Ishikawa (cell line): Measurements from ENCODE around the gene KIAA1671.

Experiments
- CEBPB ChIP-seq: IDR thresholded peaks from 2 replicates; pipeline ENCODE4 v1.6.1; 2012
- CREB1 ChIP-seq: IDR thresholded peaks from 2 replicates; pipeline ENCODE4 v1.6.1; 2012; ENCODE audit warnings: low read depth
- EGR1 ChIP-seq: IDR thresholded peaks from 2 replicates; pipeline ENCODE4 v1.6.1; 2012
- EP300 ChIP-seq: IDR thresholded peaks from 2 replicates; pipeline ENCODE4 v1.6.1; 2012; ENCODE audit warnings: borderline replicate concordance
- FOXM1 ChIP-seq: IDR thresholded peaks from 2 replicates; pipeline ENCODE4 v1.6.1; 2012; ENCODE audit warnings: low read depth, borderline replicate concordance
- MAX ChIP-seq: IDR thresholded peaks from 2 replicates; pipeline ENCODE4 v1.6.1; 2012
- NFIC ChIP-seq: IDR thresholded peaks from 2 replicates; pipeline ENCODE4 v1.6.1; 2012
- RAD21 ChIP-seq: IDR thresholded peaks from 2 replicates; pipeline ENCODE4 v1.6.1; 2012; ENCODE audit warnings: low read depth
- REST ChIP-seq: IDR thresholded peaks from 2 replicates; pipeline ENCODE4 v1.6.1; 2012; ENCODE audit warnings: low read depth, mild to moderate bottlenecking
- TAF1 ChIP-seq: IDR thresholded peaks from 2 replicates; pipeline ENCODE4 v1.6.1; 2012; ENCODE audit warnings: low read depth, mild to moderate bottlenecking
- TCF12 ChIP-seq: IDR thresholded peaks from 2 replicates; pipeline ENCODE4 v1.6.1; 2012; ENCODE audit warnings: low read depth
- TEAD4 ChIP-seq: IDR thresholded peaks from 2 replicates; pipeline ENCODE4 v1.6.1; 2012
- YY1 ChIP-seq: IDR thresholded peaks from 2 replicates; pipeline ENCODE4 v1.6.1; 2012; ENCODE audit warnings: low read depth
- ZBTB7A ChIP-seq: IDR thresholded peaks from 2 replicates; pipeline ENCODE4 v1.6.1; 2012; ENCODE audit warnings: low read depth
- TF ChIP-seq, protein P1 (sequence below): IDR thresholded peaks from 2 replicates; pipeline ENCODE4 v1.6.1; 2012

Gene KIAA1671

DNA sequence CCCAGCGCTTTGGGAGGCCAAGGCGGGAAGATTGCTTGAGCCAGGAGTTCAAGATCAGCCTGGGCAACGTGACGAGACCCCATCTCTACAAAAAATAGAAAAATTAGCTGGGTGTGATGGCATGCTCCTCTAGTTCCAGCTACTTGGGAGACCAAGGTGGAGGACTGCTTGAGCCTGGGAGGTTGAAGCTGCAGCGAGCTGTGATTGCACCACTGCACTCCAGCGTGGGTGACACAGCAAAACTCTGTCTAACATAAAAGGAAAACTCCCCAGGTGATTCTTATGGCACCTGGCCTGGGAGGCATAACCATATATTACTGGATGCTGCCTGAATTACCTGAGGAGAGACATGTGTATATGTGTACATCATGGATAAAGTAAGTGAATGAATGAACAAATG lies 29.1 kb downstream of the KIAA1671 start:
- no peak for TF ChIP-seq EP300
- no peak for TF ChIP-seq ZBTB7A
- TF ChIP-seq RAD21, result no peak
- 0 out of 2 replicates have a peak, but pooled peaks have one; percentile 12 for TF ChIP-seq NFIC
- TF ChIP-seq CEBPB, result 0 out of 2 replicates have a peak, but pooled peaks have one; percentile 44

- TF ChIP-seq REST (no peak), TAF1 (no peak), EGR1 (no peak), YY1 (no peak), ZBTB7A (no peak), NFIC (no peak), TEAD4 (no peak), CEBPB (no peak), EP300 (no peak), CREB1 (no peak)
- TF ChIP-seq, protein P1, sequence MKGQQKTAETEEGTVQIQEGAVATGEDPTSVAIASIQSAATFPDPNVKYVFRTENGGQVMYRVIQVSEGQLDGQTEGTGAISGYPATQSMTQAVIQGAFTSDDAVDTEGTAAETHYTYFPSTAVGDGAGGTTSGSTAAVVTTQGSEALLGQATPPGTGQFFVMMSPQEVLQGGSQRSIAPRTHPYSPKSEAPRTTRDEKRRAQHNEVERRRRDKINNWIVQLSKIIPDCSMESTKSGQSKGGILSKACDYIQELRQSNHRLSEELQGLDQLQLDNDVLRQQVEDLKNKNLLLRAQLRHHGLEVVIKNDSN, result no peak
Measured at GRCh38 chr22:24982301-24983056, 30.0 kb downstream of the KIAA1671 start.

DNA sequence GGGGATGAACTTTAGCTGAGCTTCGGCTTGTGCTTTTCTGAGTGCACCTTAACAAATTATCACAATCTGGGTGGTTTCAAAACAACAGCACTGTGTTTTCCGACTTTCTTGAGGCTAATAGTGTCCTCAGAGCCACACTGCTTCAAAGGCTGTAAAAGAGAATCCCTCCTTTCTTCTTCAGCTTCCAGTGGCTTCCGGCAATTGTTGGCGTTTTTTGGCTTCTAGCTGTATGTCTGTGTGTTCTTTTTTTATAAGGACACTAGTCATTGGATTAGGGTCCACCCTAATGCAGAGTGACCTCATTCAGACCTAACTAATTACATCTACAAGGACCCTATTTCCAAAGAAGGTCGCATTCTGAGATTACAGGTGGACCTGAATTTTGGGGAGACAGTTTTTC lies 30.6 kb downstream of the KIAA1671 start:
- TF ChIP-seq TEAD4, result no peak
- no peak for TF ChIP-seq ZBTB7A
- no peak for TF ChIP-seq NFIC
- TF ChIP-seq EP300, result no peak
- no peak for TF ChIP-seq TCF12
- TF ChIP-seq EGR1, result no peak
- no peak for TF ChIP-seq CEBPB
- no peak for TF ChIP-seq TAF1
- TF ChIP-seq FOXM1, result no peak
- no peak for TF ChIP-seq MAX
- no peak for TF ChIP-seq CREB1
- TF ChIP-seq, protein P1, result no peak
- no peak for TF ChIP-seq REST
- no peak for TF ChIP-seq YY1
- no peak for TF ChIP-seq RAD21

GRCh38 chr22:24984122-24984521 lies 31.6 kb downstream of the KIAA1671 start:
- no peak for TF ChIP-seq TCF12
- no peak for TF ChIP-seq CEBPB
- no peak for TF ChIP-seq FOXM1
- no peak for TF ChIP-seq YY1
- no peak for TF ChIP-seq TAF1
- TF ChIP-seq CREB1, result no peak
- no peak for TF ChIP-seq MAX
- no peak for TF ChIP-seq RAD21
- TF ChIP-seq, protein P1, result no peak
- no peak for TF ChIP-seq NFIC
- no peak for TF ChIP-seq EGR1

DNA sequence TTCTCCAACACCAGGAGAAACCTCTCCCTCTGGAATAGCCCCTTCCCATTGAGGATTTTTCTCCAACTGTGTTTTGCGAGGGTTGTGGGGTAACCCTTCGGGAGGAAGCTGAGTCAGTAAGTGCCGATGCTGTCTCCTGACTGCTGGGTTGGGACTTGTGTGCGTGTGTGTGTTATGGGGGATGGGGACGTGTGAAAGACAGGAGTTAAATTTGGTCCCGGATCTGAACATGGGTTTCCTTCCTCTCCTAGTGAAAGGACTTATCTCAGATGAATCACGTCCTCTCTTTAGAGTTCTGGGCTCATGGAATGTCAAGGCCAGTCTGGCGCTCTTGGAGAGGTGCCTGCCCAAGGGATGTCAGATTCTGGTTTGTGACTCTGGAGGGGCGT lies 33.3 kb downstream of the KIAA1671 start:
- no peak for TF ChIP-seq CREB1
- TF ChIP-seq YY1, result no peak
- TF ChIP-seq, protein P1, result no peak
- no peak for TF ChIP-seq REST
- no peak for TF ChIP-seq MAX
- no peak for TF ChIP-seq EP300
- no peak for TF ChIP-seq TAF1
- TF ChIP-seq RAD21, result no peak
- TF ChIP-seq CEBPB, result no peak
- TF ChIP-seq TEAD4, result no peak
- TF ChIP-seq NFIC, result no peak
